MV-4-11 (cell line): ENCODE results near the gene CALM3.
A peak's percentile ranks its signal among the peaks of the same experiment; 100 is the strongest.
"Not testable (repeated sequence)": the region's sequence is repeated elsewhere in the genome, so short reads cannot be mapped to it uniquely, and the experiment has no call there.

Source experiments
- DNase-seq: peaks from one replicate; lab custom pipeline; 2025; lab: John Stamatoyannopoulos, UW

CALM3 gene

DNA sequence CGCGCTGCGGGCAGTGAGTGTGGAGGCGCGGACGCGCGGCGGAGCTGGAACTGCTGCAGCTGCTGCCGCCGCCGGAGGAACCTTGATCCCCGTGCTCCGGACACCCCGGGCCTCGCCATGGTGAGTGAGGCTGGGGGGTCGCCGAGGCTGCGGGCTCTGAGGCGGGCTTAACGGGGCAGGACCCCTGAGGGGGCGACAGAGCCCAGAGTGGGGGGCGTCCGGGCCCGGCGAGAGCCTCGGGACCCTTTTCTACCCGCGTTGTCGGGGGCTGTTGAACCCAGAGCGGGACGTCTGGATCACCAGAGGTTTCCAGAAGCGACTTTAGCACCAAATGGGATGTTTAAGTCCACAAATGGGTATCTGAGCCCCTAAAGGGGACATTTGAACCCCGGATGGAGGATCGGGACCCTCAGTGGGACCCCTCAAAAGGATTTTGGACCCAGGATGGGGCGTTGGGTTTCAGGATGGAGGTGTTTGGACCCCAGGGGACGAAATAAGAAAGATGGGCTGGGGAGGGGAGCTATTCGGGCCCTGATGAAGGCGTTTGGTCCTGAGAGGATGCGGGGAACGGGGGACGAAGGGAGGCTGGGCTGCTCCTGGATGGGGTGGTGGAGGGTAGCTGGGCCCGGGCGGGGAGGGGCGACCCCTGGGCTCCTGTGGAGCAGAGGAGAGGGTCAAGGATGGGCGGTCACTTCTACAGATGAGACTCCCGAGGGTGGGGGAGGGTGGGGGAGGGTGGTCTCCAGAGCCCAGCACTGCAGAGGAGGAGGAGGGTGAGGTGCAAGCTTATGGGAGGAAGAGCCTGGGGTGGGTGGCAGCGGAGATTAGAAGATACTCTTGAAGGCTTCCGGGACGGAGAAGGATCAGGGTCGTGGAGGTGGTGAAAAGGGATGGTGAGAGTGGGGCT, at the start of gene CALM3:
Gene CALM3 (plus strand): TSS at position 13 of the 907 bp plus-strand sequence. CDS start 105 bp downstream, at position 118.
- DNase-seq: no peak

DNA sequence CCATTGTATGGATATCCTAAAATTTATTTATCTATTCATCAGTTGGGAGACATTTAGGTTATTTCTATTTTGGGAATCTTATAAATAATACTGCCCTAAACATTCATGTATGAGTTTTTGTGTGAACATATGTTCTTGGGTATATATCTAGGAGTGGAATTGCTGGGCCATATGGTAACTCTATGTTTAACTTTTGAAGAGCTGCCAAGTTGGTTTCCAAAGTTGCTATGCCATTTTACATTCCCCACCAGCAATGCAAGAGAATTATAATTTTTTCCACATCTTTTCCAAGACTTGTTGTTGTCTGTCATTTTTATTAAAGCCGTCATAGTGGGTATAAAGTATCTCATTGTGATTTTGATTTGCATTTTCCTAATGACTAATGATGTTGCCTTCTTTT, 48.2 kb upstream of the CALM3 start:
- no peak for DNase-seq

DNA sequence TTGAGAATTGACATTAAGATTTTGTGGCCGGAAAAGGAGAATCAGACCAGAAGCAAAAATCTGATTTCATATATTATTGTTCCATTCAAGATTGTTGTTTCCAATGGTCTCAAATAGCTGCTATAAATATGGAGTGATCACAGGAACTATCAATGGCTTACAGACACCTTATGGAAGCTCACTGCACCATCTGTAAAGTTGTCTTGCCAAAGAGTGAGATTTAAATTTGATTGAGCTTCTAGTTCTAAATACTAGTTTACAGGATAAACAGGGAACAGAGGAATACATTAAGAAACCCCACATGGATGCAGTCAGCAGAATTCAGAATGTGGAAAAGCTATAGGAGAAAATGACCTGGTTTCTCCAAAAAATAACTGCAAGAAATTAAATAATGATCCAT, 47.0 kb upstream of the CALM3 start:
- no peak for DNase-seq

DNA sequence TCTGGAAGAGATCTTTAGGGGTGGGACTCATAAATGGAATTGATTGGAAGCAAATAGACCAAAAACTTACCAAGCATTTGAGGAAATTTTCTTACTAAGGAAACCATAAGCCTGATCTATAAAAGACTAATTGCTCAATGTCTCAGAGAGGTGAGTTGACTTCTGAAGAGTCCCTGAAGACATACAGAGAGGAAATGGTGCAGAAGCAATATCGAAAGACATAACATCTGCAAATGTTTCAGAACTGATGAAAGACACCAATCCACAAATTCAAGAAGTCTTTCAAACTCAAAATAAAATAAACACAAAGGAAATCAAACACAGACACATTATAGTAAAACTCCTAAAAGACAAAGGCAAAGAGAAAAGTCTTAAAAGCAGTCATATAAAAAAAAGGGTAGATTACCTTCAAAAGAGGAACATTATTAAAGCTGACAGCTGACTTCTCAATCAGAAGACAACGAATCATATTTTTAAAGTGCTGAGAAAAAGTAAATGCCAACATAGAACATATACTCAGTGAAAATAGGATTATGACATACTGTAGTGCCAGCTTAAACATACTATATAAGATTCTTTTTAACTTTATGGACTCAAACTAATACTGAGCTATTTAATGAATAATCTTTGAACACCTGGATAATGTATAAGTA, 45.4 kb upstream of the CALM3 start:
- peak; percentile 57 for DNase-seq

DNA sequence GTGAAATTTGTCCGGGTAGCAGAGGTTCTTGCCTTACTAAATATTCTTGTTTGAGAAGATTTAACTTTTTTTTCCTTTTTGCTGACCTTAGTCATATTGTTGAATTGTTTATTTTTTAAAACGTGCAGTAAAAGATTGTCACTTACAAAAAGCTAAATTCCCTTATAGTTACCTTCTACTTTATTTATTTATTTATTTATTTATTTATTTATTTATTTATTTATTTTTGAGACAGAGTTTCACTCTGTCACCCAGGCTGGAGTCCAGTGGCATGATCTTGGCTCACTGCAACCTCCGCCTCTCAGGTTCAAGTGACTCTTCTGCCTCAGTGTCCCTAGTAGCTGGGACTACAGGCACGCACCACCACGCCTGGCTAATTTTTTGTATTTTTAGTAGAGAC, 44.7 kb upstream of the CALM3 start:
- not testable (repeated sequence) for DNase-seq

DNA sequence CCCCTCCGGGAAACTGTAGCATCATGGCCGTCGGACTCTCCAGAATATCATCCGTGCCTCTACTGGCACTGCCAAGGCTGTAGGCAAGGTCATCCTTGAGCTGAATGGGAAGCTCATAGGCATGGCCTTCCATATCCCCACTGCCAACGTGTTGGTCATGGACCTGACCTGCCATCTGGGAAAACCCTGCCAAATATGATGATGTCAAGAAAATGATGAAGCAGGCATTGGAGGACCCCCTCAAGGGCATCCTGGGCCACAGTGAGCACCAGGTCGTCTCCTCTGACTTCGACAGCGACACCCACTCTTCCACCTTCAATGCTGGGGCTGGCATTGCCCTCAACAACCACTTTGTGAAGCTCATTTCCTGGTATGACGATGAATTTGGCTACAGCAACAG, 41.9 kb upstream of the CALM3 start:
- DNase-seq: no peak

DNA sequence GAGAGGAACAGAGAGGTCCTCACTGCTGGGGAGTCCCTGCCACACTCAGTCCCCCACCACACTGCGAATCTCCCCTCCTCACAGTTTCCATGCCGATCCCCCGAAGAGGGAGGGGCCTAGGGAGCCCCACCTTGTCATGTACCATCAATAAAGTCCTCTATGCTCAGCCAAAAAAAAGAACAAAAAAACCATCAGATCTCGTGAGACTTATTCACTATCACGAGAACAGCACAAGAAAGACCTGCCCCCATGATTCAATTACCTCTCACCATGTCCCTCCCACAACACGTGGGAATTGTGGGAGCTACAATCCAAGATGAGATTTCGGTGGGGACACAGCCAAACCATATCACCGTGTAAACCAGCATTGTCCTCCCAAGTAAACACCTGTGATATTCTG, 41.5 kb upstream of the CALM3 start:
- DNase-seq: not testable (repeated sequence)

DNA sequence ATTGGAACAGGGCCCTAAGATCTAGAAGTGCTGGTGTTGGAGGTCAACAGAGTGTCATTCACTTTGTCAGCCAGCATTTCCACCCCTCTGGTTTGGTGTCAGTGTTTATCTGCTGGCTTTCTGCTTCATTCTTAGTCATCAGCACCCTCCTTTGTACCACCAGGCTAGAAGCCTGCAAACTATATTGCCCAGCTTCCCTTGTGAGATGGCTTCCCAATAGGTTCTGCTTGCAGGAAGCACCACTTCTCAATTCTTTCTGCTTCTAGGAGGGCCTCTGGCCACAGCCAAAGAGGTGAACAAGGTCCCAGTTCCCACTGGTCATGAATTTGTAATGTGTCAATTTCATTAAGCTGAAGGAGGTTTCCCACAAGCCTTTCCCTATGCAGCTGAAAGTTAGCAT, 36.4 kb upstream of the CALM3 start:
- DNase-seq: peak; percentile 57

DNA sequence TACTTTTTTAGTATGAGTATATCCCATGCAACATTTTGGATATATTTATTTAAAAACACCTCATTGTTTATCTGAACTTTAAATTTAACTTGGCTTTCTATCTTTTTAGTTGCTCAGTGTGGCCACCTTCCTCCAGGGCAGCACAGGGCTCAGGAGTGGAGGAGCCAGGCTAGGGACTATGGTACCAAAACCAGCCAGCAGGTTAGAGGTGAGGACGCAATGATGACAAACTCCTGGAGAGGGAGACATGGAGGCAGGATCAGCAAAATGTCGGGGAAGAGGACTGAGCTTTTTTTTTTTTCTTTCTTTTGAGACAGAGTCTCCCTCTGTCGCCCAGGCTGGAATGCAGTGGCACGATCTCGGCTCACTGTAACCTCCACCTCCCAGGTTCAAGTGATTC, 29.6 kb upstream of the CALM3 start:
- peak; percentile 25 for DNase-seq

DNA sequence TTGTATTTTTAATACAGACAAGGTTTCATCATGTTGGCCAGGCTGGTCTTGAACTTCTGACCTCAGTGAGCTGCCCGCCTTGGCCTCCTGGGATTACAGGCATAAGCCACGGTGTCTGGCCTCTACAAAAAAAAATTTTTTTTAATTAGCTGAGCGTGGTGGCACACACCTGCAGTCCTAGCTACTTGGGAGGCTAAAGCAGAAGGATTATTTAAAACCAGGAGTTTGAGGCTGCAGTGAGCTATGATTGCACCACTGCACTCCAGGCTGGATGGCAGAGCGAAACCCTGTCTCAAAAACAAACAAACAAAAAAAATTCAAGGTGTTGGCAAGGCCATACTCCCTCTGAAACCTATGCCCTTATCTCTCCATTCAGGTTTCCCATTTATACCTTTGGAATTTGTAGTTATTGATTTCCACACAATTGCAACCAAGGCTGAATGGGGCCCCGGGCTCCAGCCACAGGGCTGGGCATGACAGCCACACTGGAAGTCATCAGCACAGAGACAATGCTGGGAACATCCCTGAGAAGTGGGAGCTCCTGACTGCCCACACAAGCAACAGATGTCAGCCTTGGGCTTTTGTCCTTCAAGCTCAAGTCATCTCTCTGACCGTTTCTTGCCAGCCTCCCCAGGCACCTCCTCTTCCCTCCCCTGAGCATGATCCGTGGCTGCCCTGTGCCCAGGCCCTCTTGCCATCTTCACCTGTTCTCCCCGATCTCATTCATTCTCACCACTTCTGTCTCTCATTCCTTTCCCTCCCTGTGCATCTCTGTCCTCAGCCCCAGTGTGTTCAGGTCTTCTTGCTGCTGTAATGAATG, 27.2 kb upstream of the CALM3 start:
- DNase-seq: no peak

DNA sequence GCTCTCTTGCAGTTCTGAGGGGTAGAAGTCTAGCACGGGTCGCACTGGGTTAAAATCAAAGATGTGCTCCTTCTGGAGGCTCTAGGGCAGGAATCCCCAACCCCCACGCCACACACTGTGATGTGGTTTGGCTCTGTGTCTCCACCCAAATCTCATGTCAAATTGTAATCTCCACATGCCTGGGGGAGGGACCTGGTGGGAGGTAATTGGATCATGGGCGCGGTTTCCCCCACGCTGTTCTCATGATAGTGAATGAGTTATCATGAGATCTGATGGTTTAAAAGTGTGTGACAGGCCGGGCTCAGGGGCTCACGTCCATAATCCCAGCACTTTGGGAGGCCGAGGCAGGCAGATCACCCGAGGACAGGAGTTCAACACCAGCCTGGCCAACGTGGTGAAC, 26.6 kb upstream of the CALM3 start:
- DNase-seq: no peak

DNA sequence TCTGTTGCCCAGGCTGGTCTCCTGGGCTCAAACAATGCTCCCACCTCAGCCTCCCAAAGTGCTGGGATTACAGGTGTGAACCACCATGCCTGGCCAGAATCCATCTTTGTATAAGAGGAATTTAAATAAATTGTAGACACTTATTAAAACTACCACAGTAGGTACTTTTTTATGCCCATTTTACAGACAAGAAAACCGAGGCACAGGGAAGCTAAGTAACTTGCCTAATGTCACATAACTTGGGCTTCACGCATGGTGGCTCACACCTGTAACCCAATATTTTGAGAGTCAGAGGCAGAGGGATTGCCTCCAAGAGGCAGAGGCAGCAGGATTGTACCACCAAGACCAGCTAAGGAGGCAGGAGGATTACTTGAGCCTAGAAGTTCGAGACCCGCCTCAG, 22.7 kb upstream of the CALM3 start:
- DNase-seq: no peak

DNA sequence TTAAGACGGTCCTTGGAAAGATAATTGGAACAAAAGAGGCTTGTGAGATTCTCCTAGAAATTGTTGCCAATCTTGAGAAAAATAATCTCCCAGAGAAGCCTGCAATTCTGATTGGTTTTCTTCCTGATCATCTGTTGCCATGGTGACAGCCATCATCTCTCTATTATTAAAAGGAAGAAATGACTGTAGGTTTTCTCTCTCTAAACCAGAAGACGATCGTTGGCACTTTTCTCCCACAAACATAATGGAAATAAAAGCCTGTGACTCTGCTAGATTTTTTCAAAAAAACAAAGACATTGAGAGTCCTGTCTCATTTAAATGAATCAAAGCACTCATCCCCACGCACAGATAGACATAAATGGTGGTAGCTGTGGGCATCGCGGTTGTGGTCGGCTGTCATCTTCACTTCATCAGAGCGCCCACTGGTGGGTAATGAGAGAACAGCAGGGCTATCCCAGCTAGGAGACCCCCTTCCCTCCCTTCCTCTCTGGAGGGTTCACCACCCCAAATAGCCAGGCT, 21.7 kb upstream of the CALM3 start:
- peak; percentile 45 for DNase-seq

DNA sequence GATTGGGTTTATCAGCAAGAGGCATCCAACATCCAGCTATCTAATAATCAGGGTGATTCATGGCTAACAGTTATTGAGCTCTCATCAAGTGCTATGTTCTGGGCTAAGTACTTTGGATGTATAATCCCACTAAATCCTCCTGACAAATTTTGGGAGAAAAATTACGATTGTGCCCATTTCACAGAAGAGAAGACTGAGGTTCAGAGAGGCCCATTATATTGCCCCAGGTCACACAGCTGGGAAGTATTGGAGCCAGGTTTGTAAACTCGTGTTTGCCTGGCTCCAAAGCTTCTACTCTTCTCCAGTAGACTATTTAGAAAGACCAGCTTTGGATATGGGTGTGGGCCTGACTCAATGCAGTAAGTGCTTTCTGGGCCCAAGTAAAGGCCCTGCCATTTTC, 20.9 kb upstream of the CALM3 start:
- no peak for DNase-seq

DNA sequence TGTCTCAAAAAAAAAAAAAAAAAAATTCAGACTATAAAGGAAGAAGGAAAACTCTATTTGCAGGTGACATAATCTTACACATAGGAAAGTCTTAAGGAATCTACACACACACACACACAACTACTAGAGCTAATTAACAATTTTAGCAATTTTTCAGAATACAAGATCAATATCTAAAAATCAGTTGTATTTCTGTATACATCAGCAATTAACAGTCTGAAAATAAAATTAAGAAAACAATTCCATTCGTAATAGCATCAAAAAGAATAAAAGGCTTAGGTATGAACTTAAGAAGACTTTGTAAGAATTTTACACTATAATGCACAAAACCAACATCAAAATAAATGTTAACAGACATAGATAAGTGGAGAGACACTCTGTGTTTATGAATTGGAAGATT, 15.6 kb upstream of the CALM3 start:
- DNase-seq: no peak

DNA sequence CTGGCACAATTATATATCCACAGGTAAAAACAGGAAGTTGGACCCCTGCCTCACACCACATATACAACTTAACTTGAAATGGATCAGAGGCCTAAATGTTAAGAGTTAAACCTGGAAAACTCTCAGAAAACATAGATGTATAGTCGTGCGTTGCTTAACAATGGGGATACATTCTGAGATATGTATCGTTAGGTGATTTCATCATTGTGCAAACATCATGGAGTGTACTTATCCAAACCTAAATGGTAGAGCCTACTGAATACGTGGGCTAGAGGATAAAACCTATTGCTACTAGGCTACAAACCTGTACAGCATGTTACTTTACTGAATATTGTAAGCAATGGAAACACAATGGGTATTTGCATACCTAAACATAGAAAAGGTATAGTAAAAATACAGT, 14.8 kb upstream of the CALM3 start:
- no peak for DNase-seq

DNA sequence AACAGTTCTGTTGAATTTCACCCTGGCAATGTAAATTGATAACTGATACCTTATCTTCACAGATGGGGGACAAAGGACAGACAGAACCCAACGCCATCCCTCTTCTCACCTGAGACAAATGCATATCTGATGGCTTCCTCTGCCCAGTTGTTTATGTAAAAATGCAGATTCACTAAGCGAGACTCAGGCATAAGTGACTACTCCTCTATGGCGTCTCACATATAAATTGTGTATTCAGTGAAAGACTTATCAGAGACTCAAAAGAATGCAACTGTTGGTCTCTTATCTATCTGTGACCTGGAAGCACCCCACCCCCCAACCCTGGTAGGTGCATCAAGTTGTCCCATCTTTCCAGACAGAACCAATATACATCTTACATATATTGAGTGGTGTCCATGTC, 13.3 kb upstream of the CALM3 start:
- no peak for DNase-seq

DNA sequence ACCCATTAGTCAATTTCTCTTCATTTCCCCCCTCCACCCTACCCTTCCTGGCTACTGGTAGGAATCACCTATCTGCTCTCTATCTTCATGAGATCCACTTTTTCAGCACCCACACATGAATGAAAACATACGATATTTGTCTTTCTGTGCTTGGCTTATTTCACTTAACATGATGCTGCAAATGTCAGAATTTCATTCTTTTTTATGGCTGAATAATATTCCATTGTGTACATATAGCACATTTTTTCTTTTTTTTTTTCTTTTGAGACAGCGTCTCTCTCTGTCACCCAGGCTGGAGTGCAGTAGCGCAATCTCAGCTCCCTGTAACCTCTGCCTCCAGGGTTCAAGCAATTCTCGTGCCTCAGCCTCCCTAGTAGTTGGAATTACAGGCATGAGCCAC, 9.9 kb upstream of the CALM3 start:
- DNase-seq: no peak

DNA sequence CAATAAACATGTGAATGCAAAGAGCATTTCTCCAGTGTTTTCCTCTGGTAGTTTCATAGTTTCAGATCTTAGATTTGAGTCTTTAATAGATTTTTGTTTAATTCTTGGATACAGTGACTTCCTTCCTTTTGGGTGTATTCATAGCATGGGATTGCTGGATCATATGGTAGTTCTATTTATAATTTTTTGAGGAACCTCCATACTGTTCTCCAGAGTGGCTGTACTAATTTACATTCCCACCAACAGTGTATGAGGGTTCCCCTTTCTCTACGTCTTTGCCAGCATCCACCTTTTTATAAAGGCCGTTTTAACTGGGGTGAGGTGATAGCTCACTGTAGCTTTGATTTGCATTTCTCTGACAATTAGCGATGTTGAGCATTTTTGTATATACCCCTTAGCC, 9.3 kb upstream of the CALM3 start:
- DNase-seq: no peak

DNA sequence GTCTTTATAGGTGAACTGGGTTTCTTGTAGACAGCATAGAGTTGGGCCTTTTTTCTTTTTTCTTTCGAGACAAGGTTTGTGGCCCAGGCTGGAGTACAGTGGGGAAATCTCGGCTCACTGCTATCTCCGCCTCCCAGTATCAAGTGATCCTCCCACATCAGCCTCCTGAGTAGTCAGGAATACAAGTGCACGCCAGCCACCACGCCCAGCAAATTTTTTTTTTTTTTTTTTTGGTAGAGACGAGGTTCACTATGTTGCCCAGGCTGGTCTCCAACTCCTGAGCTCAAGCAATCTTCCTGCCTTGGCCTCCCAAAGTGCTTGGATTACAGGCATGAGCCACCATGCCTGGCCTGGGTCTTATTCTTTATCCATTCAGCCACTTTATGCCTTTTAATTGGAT, 5.1 kb upstream of the CALM3 start:
- no peak for DNase-seq

DNA sequence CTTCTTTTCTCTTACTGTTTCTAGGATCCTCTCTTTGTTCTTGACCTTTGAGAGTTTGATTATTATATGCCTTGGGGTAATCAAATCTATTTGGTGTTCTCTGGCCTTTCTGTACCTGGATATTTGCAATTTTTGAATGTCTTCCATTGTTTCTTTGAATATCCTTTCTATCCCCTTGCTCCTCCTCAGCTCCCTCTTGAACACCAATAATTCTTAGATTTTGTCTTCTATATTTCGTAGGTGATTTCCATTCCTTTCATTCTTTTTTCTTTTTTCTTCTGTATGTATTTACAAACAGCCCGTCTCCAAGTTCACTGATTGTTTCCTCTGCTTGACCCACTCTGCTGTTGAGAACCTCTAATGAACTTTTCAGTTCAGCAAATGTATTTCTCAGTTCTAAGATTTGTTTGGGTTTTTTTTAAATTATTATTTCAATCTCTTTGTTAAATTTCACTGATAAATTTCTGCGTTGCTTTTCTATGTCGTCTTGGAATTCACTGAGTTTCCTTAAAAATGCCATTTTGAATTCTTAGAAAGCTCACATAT, 2.7 kb upstream of the CALM3 start:
- no peak for DNase-seq

DNA sequence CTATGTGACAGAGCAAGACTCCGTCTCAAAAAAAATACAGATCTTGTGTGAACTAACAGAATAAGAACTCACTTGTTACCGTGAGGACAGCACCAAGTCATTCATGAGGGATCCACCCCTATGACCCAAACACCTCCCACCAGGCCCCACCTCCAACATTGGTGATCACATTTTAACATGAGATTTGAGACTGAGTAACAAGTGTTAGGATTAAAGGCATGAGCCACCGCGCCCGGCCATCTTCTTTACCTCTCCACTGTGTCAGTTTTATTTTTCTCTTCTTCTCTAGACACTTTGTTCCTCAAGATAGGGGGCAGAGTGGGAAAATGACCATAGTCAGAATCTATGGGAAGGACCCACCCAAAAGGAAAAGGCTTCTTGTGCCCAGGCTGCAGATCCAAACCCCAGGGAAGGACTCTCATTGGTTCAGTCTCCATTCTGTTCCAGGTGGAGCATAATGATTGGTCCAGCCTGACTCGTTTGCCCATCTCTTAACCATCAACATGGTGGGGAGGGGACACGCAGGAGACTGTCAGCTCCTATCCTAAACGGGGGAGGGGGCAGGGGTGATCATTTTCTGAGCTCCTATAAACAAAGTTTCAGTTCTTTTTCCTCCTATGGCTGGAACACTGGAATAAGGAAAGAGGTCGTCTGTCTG, 1.3 kb upstream of the CALM3 start:
- DNase-seq: no peak
